ENCODE results near the gene RFXAP.

RFXAP gene

DNA sequence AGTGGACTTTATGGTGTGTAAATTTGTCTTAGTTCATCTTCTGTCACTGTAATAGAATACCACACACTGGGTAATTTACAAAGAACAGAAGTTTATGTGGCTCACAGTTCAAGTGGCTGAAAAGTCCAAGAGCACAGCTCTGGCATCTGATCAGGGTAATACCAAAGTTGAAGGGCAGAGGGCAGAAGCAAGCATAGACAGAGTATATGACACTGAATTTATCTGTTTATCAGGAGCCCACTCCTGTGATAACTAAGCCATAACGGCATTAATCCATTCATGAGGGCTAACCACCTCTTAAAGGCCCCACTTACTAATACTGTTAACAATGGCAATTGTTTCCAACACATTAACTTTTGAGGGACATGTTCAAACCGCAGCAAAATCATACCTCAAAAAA, 4.0 kb upstream of the RFXAP start:
- no peak for DNase-seq

DNA sequence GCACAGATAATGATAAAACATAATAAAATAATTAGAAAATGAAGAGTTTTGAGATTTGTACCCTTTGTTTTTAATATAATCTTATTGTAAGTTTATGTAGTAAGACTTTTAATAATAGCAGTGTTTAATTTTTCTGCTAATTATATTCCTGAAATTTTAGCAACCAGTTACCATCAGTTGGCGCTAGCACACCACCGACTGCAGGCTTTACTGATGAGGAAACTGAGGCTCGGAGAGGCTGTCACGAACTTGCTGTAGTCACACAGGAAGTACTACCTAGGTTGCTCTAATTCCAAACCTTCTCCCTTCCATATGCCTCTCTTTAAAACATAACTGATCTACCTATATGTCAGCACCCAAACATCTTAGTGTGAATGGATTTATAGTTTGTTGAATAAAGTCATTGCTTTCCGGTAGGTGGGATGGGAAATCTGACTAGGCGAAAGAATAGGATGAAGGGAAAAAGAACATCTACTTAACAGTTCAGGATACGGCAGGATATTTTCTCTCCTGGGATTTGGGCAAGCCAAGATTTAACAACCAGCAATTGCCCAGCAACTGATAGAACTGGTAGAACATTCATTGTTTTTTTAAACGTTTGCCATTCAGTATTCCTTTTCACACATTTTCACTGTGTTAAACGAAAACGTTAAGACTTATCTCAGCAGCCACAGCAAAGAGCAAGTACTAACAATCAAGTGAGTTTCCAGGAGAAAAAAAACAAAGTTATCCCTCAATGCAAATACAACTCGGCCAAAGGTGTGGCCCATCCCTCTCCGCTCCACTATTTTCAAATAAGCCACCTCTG, 822 bp upstream of the RFXAP start:
- DNase-seq: no peak

DNA sequence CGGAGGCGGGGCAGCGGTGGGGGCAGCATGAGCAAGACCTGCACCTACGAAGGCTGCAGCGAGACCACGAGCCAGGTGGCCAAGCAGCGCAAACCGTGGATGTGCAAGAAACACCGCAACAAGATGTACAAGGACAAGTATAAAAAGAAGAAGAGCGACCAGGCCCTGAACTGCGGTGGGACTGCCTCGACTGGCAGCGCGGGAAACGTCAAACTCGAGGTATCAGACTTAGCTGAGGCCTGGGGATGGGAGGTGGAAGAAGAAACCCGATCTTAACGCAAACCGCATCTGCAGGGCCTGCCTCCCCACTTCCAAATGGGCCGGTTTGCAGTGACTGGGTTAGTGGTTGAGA, 693 bp downstream of the RFXAP start:
- DNase-seq: peak in 10 of 56 donors; percentile 4 to 54 (median 35)

DNA sequence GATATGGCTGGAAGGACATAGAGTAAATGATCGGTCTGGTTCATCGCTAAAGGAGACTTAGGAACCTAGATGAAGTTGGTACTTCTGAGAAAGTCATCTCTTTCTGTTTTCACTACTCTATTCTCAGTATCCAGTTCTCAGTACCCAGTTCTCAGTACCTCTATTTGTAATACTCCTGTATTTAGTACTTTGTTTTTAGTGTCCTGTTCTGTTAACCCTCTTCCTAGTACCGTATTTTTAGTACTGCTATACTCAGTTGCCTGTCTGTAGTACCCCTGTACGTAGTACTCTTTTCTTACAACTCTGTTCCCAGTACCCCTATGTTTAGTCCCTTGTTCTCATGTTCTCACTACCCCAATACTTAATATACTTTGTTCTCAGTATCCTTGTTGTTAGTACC, 1.2 kb downstream of the RFXAP start:
- DNase-seq: no peak

DNA sequence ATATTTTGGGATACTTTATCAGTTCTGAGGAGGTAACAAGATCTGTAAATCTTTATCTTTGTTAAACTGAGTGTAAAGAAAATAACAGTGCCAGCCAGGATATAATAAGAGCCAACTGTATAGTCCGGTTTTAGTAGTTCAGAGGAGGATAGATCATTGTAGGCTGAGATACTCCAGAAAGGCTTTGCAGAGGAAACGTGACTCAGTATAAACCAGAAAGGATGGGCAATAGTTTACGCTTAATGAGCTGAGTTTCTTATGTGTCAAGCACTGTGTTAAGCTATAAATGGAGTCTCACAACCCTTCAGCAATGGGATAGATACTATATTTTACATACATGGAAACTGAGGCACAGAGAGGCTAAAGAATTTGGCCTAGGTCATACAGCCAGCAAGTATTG, 3.8 kb downstream of the RFXAP start:
- DNase-seq: no peak

DNA sequence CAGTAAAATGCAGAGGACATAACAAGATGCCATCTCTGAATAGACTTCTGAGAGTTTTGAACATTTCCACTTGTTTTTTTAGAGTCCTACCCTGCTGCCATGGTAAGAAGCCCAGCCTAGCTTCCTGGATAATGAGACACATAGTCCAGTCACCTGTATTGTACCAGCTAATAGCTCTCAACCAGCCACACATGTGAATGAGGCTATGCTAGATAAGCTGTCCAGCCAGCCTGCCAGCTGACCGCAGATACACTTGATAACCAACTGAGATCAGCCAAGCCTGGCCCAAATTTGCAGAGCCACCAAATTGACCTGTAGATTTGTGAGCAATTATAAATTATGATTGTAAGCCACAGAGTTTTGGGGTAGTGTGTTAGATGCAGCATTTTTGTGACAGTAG, 10.7 kb downstream of the RFXAP start:
- no peak for DNase-seq

DNA sequence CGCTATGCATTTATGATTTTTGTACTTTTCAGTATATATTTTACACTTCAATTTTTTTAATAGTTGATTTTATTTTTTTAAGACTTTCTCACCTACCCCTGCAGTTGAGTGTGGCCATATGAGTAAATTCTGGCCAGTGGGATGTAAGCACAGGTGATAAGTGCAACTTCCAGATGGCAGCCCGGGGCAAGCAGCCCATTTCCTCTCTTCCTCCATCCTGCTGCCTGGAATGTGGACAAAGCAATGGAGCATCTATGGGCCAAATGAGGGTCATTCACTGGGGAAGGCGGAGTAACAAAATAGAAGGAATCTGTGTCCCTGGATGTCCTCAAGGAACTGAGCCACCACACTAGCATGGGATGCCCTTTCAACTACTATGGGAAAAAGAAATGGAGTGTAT, 12.3 kb downstream of the RFXAP start:
- no peak for DNase-seq

DNA sequence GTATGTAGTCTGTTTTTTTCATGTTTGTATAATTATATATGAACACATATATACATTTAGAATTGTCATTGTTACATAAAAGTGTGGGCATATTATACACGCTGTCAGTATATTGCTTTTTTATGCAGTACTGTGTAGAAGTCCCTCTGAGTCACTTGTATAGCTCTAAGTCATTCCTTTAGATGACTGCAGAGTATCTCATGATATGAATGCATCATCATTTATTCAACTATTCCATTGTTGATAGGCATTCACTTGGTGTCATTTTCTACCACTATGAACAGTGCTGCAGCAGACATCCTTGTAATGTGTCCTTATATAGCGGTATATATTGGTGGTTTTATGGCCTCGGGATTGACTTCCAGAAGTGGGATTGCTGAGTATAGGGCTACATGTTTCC, 15.3 kb downstream of the RFXAP start:
- DNase-seq: no peak

DNA sequence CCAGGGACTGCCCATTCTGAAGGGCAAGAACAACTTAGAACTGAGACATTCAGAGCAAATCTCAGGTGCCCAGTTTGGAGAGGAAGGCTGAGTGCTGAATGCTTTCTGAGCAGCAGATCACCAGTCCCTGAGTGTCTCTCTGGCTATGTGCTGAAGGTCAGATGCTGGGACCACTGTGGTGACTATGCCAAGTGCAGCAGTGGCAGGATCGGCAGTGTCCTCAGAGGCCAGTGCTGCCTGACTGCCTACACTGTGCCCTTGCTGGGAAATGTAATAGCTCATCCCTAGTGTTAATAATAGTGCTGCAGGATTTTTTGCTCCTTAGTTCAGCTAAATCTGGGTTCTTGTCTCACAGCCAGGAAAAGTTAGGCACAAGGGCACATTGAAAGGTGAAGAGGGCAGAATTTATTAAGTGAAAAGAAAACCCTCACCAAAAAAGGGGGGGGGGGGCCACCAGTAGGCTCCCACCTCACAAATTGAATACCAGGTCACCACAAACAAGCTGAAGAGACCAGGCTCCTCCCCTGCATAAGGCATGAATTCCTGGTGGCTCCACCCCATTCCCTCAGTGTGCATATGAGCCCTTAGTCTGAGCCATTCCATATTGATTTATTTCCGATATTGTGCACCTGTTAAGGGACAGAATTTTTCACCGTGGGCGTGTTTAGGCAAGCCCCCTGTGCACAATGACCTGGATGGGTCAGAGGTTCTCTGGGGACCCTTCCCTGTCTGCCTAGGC, 18.5 kb downstream of the RFXAP start:
- DNase-seq: no peak

DNA sequence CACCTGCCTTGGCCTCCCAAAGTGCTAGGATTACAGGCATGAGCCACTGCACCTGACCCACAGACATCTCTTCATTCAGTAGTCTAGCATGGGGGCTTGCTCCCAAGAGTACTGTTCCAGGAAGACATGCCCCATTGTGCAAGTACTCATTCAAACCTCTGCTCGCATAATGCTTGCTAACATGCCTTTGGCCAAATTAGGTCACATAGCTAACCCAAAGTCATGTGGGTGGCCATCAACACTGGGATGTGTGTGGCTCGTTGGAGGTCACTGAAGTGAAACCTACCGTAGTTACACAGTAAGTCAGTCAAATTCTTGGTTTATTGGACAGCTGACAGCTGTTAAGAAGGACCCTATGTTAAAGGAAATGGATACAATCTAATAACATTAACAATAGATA, 20.3 kb downstream of the RFXAP start:
- DNase-seq: no peak

DNA sequence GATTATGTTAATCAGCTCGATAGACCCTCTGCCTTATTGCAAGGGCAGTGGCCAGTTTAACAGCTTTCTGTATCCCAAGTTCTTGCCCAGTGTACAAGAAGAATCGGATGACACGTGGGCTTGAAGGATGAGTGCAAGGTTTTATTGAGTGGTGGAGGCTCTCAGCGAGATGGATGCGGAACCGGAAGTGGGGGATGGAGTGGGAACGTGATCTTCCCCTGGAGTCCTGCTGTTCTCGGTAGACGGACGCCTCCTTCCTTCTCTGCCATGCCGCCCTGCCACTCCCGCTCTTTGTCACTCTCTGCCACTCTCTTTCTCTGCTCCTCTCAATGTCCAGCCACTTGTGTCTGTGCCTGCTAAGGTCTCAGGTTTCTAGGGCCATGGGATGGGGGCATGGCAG, 21.0 kb downstream of the RFXAP start:
- no peak for DNase-seq

DNA sequence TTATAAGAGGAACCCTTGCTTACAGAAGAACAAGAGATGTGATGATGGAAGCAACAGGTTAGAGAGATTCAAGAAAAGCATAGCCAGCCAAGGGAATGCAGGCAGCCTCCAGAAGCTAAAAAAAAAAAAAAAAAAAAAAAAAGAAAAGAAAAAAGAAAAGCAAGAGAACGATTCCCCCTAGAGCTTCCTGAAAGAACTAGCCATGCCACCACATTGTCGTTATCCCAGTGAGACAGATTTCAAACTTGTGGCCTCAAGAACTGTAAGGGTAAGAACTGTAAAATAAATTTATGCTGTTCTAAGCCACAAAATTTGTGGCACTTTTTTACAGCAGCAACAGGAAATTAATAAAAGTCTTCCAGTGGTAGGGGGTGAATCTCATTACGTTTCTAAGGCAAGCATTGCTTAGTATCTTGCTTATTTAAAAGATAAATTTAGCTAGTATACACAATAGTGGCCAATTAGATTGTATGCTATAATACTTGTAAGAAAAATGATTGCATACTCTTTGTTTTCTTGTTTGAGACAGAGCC, 21.8 kb downstream of the RFXAP start:
- DNase-seq: no peak

DNA sequence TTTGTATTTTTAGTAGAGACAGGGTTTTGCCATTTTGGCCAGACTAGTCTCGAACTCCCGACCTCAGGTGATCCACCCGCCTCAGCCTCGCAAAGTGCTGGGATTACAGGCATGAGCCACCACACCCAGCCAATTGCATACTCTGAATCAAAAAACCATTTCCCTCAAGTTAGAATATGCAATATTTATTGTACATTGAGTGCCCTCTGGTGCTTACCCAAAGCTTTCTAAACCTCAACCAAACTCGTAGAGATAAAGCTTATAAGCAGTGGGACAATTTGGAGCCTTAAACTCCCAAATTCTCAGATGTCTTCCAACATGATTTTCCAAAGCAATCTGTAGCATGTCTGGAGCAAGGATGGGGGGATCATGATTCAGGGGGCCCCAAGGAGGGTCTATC, 22.4 kb downstream of the RFXAP start:
- DNase-seq: no peak

DNA sequence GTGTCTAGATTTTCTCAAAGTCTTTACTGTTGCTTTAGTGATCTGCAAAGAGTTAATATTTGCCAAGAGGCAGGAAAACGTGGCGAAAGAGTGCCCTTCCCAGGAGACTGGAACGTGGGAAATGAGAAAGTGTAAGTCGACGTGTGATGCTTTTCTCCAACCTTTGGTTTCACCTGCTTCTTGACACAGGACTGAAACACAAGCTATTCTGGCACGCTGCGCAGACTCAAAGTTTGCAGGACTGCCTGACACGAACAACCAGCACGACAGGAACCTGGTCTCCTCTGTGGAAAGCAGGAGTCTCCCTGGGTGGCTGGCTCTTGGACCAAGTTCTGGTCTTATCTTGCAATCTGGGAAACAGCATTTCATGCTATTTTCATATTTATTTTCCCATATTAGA, 28.6 kb downstream of the RFXAP start:
- no peak for DNase-seq

DNA sequence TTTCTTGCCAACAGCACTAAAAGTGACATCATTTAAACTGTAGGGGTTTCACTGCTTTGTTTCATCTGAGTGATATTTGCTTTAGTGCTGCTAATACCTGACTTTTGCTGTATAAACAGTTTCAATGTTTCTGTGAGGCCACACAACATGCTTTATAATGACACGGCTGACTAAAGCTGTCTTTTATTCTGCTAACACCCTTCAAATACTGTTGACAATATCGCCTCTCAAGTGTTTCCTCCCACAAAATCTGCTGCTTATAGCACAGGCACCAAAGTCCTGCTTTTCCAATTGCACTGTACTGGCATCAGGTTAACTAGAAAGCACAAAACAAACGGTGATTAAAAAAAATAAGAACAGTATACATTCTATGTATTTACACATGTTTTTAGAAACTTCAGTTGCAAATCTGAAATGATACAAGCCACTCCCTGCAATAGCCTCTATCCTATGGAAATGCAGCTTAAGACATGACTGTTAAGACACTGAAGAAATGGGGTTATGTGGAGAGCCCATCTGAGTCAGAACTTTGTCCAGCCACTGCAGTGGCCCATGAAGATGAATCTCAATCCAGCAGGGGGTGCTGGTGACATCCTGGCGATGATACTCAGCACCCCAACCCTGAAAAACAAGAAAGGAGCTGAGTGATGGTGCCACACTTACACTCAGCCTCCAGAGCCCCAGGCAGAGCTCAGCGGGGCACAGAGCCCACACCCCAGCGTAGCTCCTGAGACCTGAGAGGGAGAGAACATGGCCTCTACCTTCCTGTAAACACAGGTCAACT, 29.4 kb downstream of the RFXAP start:
- no peak for DNase-seq

DNA sequence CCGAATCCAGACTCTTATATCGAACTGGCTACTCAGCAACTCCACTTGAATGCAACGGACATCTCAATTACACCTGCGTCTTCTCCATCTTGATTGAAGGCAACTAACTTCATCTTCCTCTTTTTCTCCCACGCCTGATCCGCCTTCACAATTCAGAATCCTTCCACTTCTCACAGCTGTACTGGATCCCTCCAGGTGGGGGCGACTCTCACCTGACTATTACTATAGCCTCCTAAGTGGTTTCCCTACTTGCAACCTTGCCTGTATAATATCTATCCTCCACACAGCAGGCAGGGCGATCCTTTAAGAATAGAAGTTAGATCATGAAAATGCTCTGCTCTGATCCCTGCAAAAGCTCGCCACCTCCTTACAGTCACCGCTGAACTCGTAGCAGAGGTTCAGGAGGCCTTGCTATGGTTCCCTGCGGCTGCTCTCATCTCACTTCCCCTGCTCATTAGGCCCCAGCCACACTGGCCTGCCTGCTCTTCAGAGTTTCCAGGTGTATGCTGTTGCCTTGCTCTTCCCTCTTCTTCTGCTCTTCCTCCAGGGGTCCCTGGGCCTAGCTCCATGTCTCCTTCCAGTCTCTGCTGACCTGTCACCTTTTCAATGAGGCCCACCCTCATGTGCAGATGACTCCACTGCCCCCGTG, 31.9 kb downstream of the RFXAP start:
- DNase-seq: no peak

DNA sequence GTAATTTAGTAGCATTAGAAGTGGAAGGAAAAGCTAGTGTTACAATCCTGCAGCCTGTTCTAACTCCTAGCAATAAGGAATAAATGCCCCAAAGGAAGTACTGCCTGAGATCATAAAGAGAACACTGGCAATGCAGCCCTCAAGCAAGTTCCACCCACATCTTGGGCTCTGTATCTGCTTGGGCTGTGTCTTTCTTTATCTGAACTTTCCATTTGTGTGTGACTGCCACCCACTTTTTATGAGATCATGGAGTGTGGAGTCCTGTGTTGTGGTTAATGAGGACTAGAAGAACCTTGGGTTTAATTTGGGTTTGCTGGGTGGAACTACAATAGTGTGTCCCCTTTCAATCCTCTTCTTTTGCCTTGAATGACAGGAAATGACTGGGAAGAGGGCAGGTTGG, 38.2 kb downstream of the RFXAP start:
- no peak for DNase-seq

DNA sequence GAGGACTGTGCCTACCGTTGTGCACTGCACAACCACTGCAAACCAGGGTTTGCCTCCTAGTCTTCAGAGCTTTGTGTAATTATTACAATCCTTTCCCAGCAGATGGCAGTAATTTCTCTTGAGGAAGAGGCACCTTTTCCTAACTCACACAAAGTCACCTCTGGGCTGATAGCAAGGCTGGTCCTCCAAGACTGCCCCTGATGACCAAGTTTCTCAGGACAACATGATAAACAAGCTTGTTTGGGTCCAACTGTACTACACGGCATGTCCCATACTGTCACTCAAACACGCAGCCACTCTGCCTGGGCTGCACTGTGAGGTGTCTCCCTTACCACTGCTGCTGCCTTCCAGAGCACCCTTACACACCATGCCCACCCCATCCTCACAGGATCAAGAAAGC, 39.3 kb downstream of the RFXAP start:
- DNase-seq: no peak

DNA sequence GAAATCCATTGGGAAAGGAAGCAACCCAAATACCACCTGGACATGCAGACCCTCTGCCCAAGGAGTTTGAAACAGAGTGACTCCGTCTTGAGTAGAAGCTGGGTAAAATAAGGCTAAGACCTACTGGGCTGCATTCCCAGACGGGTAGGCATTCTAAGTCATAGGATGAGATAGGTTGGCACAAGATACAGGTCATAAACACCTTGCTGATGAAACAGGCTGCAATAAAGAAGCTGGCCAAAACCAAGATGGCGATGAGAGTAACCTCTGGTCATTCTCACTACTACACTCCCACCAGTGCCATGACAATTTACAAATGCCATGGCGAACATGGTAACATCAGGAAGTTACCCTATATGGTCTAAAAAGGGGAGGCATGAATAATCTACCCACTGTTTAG, 40.2 kb downstream of the RFXAP start:
- no peak for DNase-seq

DNA sequence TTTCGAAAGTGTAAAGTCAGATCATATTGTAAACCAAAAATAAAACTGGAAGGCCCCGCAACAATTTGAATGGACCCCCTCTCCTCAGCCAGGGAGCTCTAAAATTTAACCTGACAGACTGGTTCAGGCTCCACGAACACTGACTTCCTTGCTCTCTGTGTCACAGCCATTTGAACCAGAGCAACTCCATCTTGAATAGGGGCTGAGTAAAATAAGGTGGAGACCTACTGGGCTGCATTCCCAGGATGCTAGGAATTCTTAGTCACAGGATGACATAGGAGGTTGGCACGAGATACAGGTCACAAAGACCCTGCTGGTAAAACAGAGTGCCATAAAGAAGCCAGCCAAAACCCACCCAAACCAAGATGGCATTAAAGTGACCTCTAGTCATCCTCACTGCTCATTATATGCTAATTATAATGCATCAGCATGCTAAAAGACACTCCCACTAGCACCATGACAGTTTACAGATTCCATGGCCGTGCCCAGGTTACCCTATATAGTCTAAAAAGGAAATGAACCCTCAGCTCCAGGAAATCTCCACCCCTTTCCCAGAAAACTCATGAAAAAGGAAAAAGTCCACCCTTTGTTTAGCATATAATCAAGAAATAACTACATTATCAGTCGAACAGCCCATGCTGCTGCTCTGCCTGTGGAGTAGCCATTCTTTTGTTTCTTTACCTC, 43.1 kb downstream of the RFXAP start:
- DNase-seq: no peak

DNA sequence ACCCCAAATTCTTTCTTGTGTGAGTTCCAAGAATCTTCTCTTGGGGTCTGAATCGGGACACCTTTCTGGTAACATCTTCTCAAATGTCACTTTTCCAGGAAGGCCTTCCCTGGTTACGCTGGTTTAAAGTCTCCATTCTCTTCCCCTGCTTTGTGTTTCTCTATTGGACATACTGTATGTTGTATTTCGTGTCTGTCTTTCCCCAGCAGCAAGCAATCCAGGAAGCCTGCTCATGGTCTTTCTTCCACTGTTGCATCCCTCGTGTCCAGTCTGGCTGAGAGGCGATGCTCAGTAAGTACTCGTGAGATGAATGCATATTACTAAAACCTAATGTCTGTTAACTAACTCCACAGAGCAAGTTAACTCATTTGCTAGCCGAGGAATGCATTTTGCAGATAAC, 43.7 kb downstream of the RFXAP start:
- no peak for DNase-seq
